Raji (cell line): ENCODE results near the gene CNBD2.

ENCODE experiments used
- POLR2A ChIP-seq: IDR thresholded peaks from 2 replicates; pipeline ENCODE4 v1.6.1; 2011; ENCODE audit warnings: low read depth, low read length, control low read depth; ENCODE audit not compliant: insufficient read depth

The CNBD2 gene

GRCh38 chr20:36074983-36075382 lies 106.6 kb downstream of the CNBD2 start:
- no peak for TF ChIP-seq POLR2A

- no peak for TF ChIP-seq POLR2A
Observed at GRCh38 chr20:36079486-36079885, 111.1 kb downstream of the CNBD2 start.
